Lower lobe of right lung (tissue), 2 donors: Measurements from ENCODE around the gene SPDYE5. TPM values are rescaled to one million over a fixed set of nuclear protein-coding genes. Genes with fewer than 3 reads are reported as not detected.
"Not testable (repeated sequence)": the region's sequence is repeated elsewhere in the genome, so short reads cannot be mapped to it uniquely, and the experiment has no call there.

Experiments used
- ATAC-seq, 2 donors: fragments of 200-7000 bp; cut with Tn5 transposase; one replicate each; pipeline ENCODE4 v1.9.1; 2020 to 2022; ENCODE audit warnings: mild to moderate bottlenecking in 2 of 2, moderate library complexity in 2 of 2
- DNase-seq: peaks from one replicate; pipeline ENCODE4 v3.0.0-alpha.2; 2020
- H3K27ac ChIP-seq: fragments of 200-600 bp; one replicate; pipeline ENCODE4 v1.8.0; 2022
- H3K27me3 ChIP-seq: fragments of 200-600 bp; one replicate; pipeline ENCODE4 v1.8.0; 2022; ENCODE audit warnings: low read depth
- H3K36me3 ChIP-seq: fragments of 200-600 bp; one replicate; pipeline ENCODE4 v1.8.0; 2022; ENCODE audit warnings: mild to moderate bottlenecking
- H3K4me1 ChIP-seq: fragments of 200-600 bp; one replicate; pipeline ENCODE4 v1.8.0; 2022
- H3K4me3 ChIP-seq: fragments of 200-600 bp; one replicate; pipeline ENCODE4 v1.8.0; 2022; ENCODE audit warnings: mild to moderate bottlenecking
- H3K9me3 ChIP-seq: fragments of 200-600 bp; one replicate; pipeline ENCODE4 v1.8.0; 2022
- CTCF ChIP-seq: fragments of 200-600 bp; IDR thresholded peaks from one replicate; pipeline ENCODE4 v1.8.0; 2022; ENCODE audit warnings: antibody characterized with exemption, mild to moderate bottlenecking
- intact Hi-C: fragments of 100-400 bp; cut with DNase I; formaldehyde crosslinking; loops from one replicate; pipeline ENCODE4 v1.11.0; 2022
- total RNA-seq: library from RNA; stranded (reverse); fragmentation: NEBNext Ultra II Directional; extraction: Animal tissue kit (Norgen Biotek cat#: 25700); gene quantifications from one replicate; pipeline ENCODE4 v1.2.1, GENCODE V29; 2021
- donor health status: DM: no; HTN: yes; CAD: no; lungs with severe emphysema.

SPDYE5 gene
- total RNA-seq, 1 donor from 2014 or later: not detected

- H3K4me3 ChIP-seq, H3K27me3 ChIP-seq, ATAC-seq, intact Hi-C loops, H3K27ac ChIP-seq, H3K9me3 ChIP-seq, DNase-seq, H3K4me1 ChIP-seq: not testable (repeated sequence)
- H3K36me3 ChIP-seq: peaks cover 26% of the 10 kb centered on the region
Observed at GRCh38 chr7:75509033-75509432, 16.9 kb downstream of the SPDYE5 start.

GRCh38 chr7:75518842-75519241 lies 26.7 kb downstream of the SPDYE5 start:
- H3K27me3 ChIP-seq, H3K4me3 ChIP-seq, ATAC-seq, H3K27ac ChIP-seq, H3K9me3 ChIP-seq, H3K4me1 ChIP-seq, DNase-seq, intact Hi-C loops: not testable (repeated sequence)
- H3K36me3 ChIP-seq: peaks cover 59% of the 10 kb centered on the region

GRCh38 chr7:75521727-75522126 lies 29.6 kb downstream of the SPDYE5 start:
- Histone ChIP-seq H3K36me3 (peaks cover 64% of the 10 kb centered on the region), H3K4me1 (peaks cover 11% of the 10 kb centered on the region)
- intact Hi-C loops, ATAC-seq, DNase-seq, H3K9me3 ChIP-seq, H3K27me3 ChIP-seq, H3K4me3 ChIP-seq, H3K27ac ChIP-seq: not testable (repeated sequence)

- H3K4me3 ChIP-seq: peak overlapping the region; percentile 92
- H3K27me3 ChIP-seq, intact Hi-C loops, H3K9me3 ChIP-seq: not testable (repeated sequence)
- H3K4me1 ChIP-seq: peaks cover 24% of the 10 kb centered on the region
- DNase-seq: peak; percentile 46
- H3K36me3 ChIP-seq: peaks cover 30% of the 10 kb centered on the region
- ATAC-seq: peak in 1 of 2 donors; percentile 38
- peak overlapping the region; percentile 88 for H3K27ac ChIP-seq
Observed at GRCh38 chr7:75527224-75527722, 35.2 kb downstream of the SPDYE5 start.

GRCh38 chr7:75531359-75531821 lies 39.3 kb downstream of the SPDYE5 start:
- DNase-seq (no peak), ATAC-seq (no peak)
- Histone ChIP-seq H3K27me3 (no peaks in the 10 kb centered on the region), H3K4me3 (no peak overlapping the region), H3K4me1 (peaks cover 23% of the 10 kb centered on the region), H3K27ac (no peak overlapping the region), H3K9me3 (no peaks in the 10 kb centered on the region), H3K36me3 (peaks cover 16% of the 10 kb centered on the region)
- no peak for TF ChIP-seq CTCF
- intact Hi-C loops: no loop called here

- intact Hi-C loops: no loop called here
- Histone ChIP-seq H3K9me3 (no peaks in the 10 kb centered on the region), H3K36me3 (peaks cover 28% of the 10 kb centered on the region), H3K27ac (no peak overlapping the region), H3K4me3 (no peak overlapping the region), H3K4me1 (peaks cover 14% of the 10 kb centered on the region), H3K27me3 (no peaks in the 10 kb centered on the region)
- no peak for DNase-seq
- no peak for ATAC-seq
- TF ChIP-seq CTCF: no peak
Observed at GRCh38 chr7:75532639-75533038, 40.5 kb downstream of the SPDYE5 start.

- intact Hi-C loops: no loop called here
- TF ChIP-seq CTCF: no peak
Observed at GRCh38 chr7:75533926-75534325, 41.8 kb downstream of the SPDYE5 start.

More at GRCh38 chr7:75533926-75534325, 41.8 kb downstream of the SPDYE5 start:
- Histone ChIP-seq H3K27me3 (no peaks in the 10 kb centered on the region), H3K4me3 (no peak overlapping the region), H3K9me3 (no peaks in the 10 kb centered on the region), H3K4me1 (peaks cover 7% of the 10 kb centered on the region), H3K27ac (no peak overlapping the region), H3K36me3 (peaks cover 39% of the 10 kb centered on the region)
- DNase-seq (no peak), ATAC-seq (no peak)
